Activated CD4-positive, alpha-beta T cell treated with anti-CD3 and anti-CD28 coated beads, Interleukin-2, amount 50 U/mL, for 48 hours (primary cell): ENCODE results near the gene MPV17.
A peak's percentile ranks its signal among the peaks of the same experiment; 100 is the strongest.
"Not testable (repeated sequence)": the region's sequence is repeated elsewhere in the genome, so short reads cannot be mapped to it uniquely, and the experiment has no call there.

Experiments
- DNase-seq, 2 experiments: peaks; one replicate each; pipeline ENCODE4 v3.0.0-alpha.2; 2020

Gene MPV17

GRCh38 chr2:27296481-27296880, 26.4 kb downstream of the MPV17 start:
- DNase-seq: no peak

GRCh38 chr2:27294928-27295327, 28.0 kb downstream of the MPV17 start:
- no peak for DNase-seq

- DNase-seq: no peak
Observed at GRCh38 chr2:27291865-27292264, 31.0 kb downstream of the MPV17 start.

- no peak for DNase-seq
Observed at GRCh38 chr2:27290549-27290948, 32.3 kb downstream of the MPV17 start.

GRCh38 chr2:27288610-27289009, 34.3 kb downstream of the MPV17 start:
- no peak for DNase-seq

GRCh38 chr2:27285481-27285880, 37.4 kb downstream of the MPV17 start:
- DNase-seq: no peak

- DNase-seq: no peak
Observed at GRCh38 chr2:27284996-27285395, 37.9 kb downstream of the MPV17 start.

GRCh38 chr2:27282892-27283291, 40.0 kb downstream of the MPV17 start:
- DNase-seq: no peak

- no peak for DNase-seq
Observed at GRCh38 chr2:27281855-27282559, 40.9 kb downstream of the MPV17 start, which contains the start of gene TRIM54. TSS of gene TRIM54 (plus strand) at chr2:27282429. CDS start at chr2:27282732, 303 bp downstream.

GRCh38 chr2:27281442-27281841, 41.5 kb downstream of the MPV17 start:
- DNase-seq: no peak

GRCh38 chr2:27280826-27281225, 42.1 kb downstream of the MPV17 start:
- DNase-seq: no peak

GRCh38 chr2:27278010-27278409, 44.9 kb downstream of the MPV17 start:
- DNase-seq: no peak

GRCh38 chr2:27275211-27276150, 47.4 kb downstream of the MPV17 start, which contains the start of gene DNAJC5G:
TSS of gene DNAJC5G (plus strand) at chr2:27275433. CDS start at chr2:27276729, 1,296 bp downstream.
- DNase-seq: no peak

GRCh38 chr2:27272537-27273522, 50.1 kb downstream of the MPV17 start:
- not testable (repeated sequence) for DNase-seq

- no peak for DNase-seq
Observed at GRCh38 chr2:27271631-27272340, 51.1 kb downstream of the MPV17 start.

GRCh38 chr2:27270670-27271069, 52.2 kb downstream of the MPV17 start:
- no peak for DNase-seq

GRCh38 chr2:27270131-27270530, 52.8 kb downstream of the MPV17 start:
- DNase-seq: no peak

- not testable (repeated sequence) for DNase-seq
Observed at GRCh38 chr2:27268296-27268695, 54.6 kb downstream of the MPV17 start.

- DNase-seq: no peak
Observed at GRCh38 chr2:27265536-27265870, 57.4 kb downstream of the MPV17 start.

GRCh38 chr2:27264753-27265535, 58.0 kb downstream of the MPV17 start:
- peak; percentile 68 to 77 for DNase-seq

GRCh38 chr2:27264253-27264752, 58.6 kb downstream of the MPV17 start:
- peak in 1 of 2 experiments; percentile 24 for DNase-seq
